Measurements from ENCODE around the gene SFTA2. TPM values are rescaled to one million over a fixed set of nuclear protein-coding genes. Genes with fewer than 3 reads are reported as not detected.

The SFTA2 gene
- total and polyA plus RNA-seq, 2 donors (not counting 1 experiment from before 2014, with no cell fraction given), result not detected

- no peak overlapping the region for H3K4me2 ChIP-seq (replicated peaks; ENCODE audit: low read depth, low read length, poor library complexity, severe bottlenecking)
- no peak overlapping the region for H3K4me3 ChIP-seq (ENCODE audit: control extremely low read depth in 1 of 5, extremely low read depth in 1 of 5, insufficient read depth in 1 of 5, low read depth in 2 of 5, low read length in 4 of 5)
- no peak for ATAC-seq (ENCODE audit: low read depth)
- WGBS (ENCODE audit: insufficient coverage), result 64% methylated on average over 2 of the region's 4 CpGs
- H3K79me2 ChIP-seq (ENCODE audit: control insufficient read depth, insufficient read depth, low read length), result no peaks in the 10 kb centered on the region
- H3K4me1 ChIP-seq (ENCODE audit: control insufficient read depth in 2 of 2, insufficient read depth in 2 of 2, low read length in 2 of 2), result no peaks in the 10 kb centered on the region
- peaks cover 0 to 42% (median 13%) of the 10 kb centered on the region in 4 experiments for H3K27me3 ChIP-seq (replicated peaks in 1 of 4; ENCODE audit: control extremely low read depth in 1 of 4, control insufficient read depth in 3 of 4, insufficient read depth in 4 of 4, low read length in 3 of 4)
- no peaks in the 10 kb centered on the region for H3K4me1 Mint-ChIP-seq
- H3K27ac ChIP-seq (ENCODE audit: low read length in 2 of 2), result no peak overlapping the region
- H3K9ac ChIP-seq (ENCODE audit: low read length), result no peak overlapping the region
- ChIA-PET POLR2A (no interaction called here), CTCF (no interaction called here)
- H2AFZ ChIP-seq (ENCODE audit: insufficient read depth, low read depth, low read length, poor library complexity, severe bottlenecking), result no peak overlapping the region
- H3K27me3 Mint-ChIP-seq, result peaks cover 46% of the 10 kb centered on the region
- no peak for DNase-seq
- H3K4me3 Mint-ChIP-seq, result no peak overlapping the region
- H4K20me1 ChIP-seq (ENCODE audit: control insufficient read depth, insufficient read depth, low read length, poor library complexity, severe bottlenecking), result no peaks in the 10 kb centered on the region
- TF ChIP-seq, protein P1, sequence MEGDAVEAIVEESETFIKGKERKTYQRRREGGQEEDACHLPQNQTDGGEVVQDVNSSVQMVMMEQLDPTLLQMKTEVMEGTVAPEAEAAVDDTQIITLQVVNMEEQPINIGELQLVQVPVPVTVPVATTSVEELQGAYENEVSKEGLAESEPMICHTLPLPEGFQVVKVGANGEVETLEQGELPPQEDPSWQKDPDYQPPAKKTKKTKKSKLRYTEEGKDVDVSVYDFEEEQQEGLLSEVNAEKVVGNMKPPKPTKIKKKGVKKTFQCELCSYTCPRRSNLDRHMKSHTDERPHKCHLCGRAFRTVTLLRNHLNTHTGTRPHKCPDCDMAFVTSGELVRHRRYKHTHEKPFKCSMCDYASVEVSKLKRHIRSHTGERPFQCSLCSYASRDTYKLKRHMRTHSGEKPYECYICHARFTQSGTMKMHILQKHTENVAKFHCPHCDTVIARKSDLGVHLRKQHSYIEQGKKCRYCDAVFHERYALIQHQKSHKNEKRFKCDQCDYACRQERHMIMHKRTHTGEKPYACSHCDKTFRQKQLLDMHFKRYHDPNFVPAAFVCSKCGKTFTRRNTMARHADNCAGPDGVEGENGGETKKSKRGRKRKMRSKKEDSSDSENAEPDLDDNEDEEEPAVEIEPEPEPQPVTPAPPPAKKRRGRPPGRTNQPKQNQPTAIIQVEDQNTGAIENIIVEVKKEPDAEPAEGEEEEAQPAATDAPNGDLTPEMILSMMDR (IDR thresholded peaks at IDR 0.05), result no peak
- TF ChIP-seq EZH2 (IDR thresholded peaks at IDR 0.05; ENCODE audit: borderline replicate concordance, insufficient read depth, low read depth, low read length, poor library complexity, severe bottlenecking), result no peak
- no peak overlapping the region for H3K27ac Mint-ChIP-seq
- no peaks in the 10 kb centered on the region for H3K9me3 ChIP-seq (ENCODE audit: control extremely low read depth in 1 of 3, control insufficient read depth in 2 of 3, insufficient read depth in 1 of 3, low read length in 2 of 3)
- intact Hi-C loops (cut with micrococcal nuclease), result no loop called here
- H3K36me3 ChIP-seq (replicated peaks in 1 of 2; ENCODE audit: control extremely low read depth in 1 of 2, control insufficient read depth in 1 of 2, extremely low read depth in 1 of 2, insufficient read depth in 2 of 2, low read length in 1 of 2), result no peaks in the 10 kb centered on the region
- no peaks in the 10 kb centered on the region for H3K9me3 Mint-ChIP-seq (ENCODE audit: insufficient read depth)
Measured at GRCh38 chr6:30938730-30939129, 6.8 kb upstream of the SFTA2 start.

DNA sequence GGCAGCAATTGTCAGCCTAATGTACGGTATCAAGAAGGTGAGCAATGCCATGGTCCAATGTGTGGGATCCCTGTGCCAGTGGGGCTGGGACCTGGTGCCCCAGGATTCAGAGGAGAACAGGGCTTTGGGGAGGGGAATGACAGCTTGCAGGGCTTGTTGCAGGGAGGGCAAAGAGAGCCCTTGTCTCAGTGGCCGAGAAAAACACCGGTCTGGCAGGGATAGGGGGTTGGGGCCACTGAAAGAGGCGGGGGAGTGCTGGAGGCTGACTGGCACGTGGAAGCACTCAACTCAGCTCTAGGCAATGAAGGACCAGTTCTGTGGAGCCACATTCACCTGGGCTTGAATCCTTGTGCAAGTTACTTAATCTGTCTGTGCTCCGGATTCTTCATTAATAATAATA, 5.3 kb upstream of the SFTA2 start:
- peaks cover 0 to 27% (median 8%) of the 10 kb centered on the region in 4 experiments for H3K27me3 ChIP-seq (replicated peaks in 1 of 4; ENCODE audit: control extremely low read depth in 1 of 4, control insufficient read depth in 3 of 4, insufficient read depth in 4 of 4, low read length in 3 of 4)
- H3K4me2 ChIP-seq (replicated peaks; ENCODE audit: low read depth, low read length, poor library complexity, severe bottlenecking), result no peak overlapping the region
- no peak for TF ChIP-seq EZH2 (IDR thresholded peaks at IDR 0.05; ENCODE audit: borderline replicate concordance, insufficient read depth, low read depth, low read length, poor library complexity, severe bottlenecking)
- TF ChIP-seq, protein P1 (IDR thresholded peaks at IDR 0.05), result no peak
- no peak overlapping the region for H3K4me3 ChIP-seq (ENCODE audit: control extremely low read depth in 1 of 5, extremely low read depth in 1 of 5, insufficient read depth in 1 of 5, low read depth in 2 of 5, low read length in 4 of 5)
- no peaks in the 10 kb centered on the region for H3K9me3 ChIP-seq (ENCODE audit: control extremely low read depth in 1 of 3, control insufficient read depth in 2 of 3, insufficient read depth in 1 of 3, low read length in 2 of 3)
- CTCF ChIA-PET, result no interaction called here
- no peak overlapping the region for H3K27ac Mint-ChIP-seq
- no peaks in the 10 kb centered on the region for H3K4me1 Mint-ChIP-seq
- H3K9ac ChIP-seq (ENCODE audit: low read length), result no peak overlapping the region
- 92% methylated on average over 5 of the region's 6 CpGs for WGBS (ENCODE audit: insufficient coverage)
- no peak overlapping the region for H3K27ac ChIP-seq (ENCODE audit: low read length in 2 of 2)
- POLR2A ChIA-PET, result no interaction called here
- no peaks in the 10 kb centered on the region for H3K4me1 ChIP-seq (ENCODE audit: control insufficient read depth in 2 of 2, insufficient read depth in 2 of 2, low read length in 2 of 2)
- H2AFZ ChIP-seq (ENCODE audit: insufficient read depth, low read depth, low read length, poor library complexity, severe bottlenecking), result no peak overlapping the region
- intact Hi-C loops (cut with micrococcal nuclease), result no loop called here
- no peaks in the 10 kb centered on the region for H3K79me2 ChIP-seq (ENCODE audit: control insufficient read depth, insufficient read depth, low read length)
- no peaks in the 10 kb centered on the region for H3K9me3 Mint-ChIP-seq (ENCODE audit: insufficient read depth)
- DNase-seq (no peak), ATAC-seq (ENCODE audit: low read depth) (no peak)
- H4K20me1 ChIP-seq (ENCODE audit: control insufficient read depth, insufficient read depth, low read length, poor library complexity, severe bottlenecking), result no peaks in the 10 kb centered on the region
- H3K4me3 Mint-ChIP-seq, result no peak overlapping the region
- peaks cover 38% of the 10 kb centered on the region for H3K27me3 Mint-ChIP-seq
- no peaks in the 10 kb centered on the region for H3K36me3 ChIP-seq (replicated peaks in 1 of 2; ENCODE audit: control extremely low read depth in 1 of 2, control insufficient read depth in 1 of 2, extremely low read depth in 1 of 2, insufficient read depth in 2 of 2, low read length in 1 of 2)

Measured in B cell (primary cell).